Measurements from ENCODE around the gene PPFIA4.

The PPFIA4 gene

GRCh38 chr1:203037509-203038190, 11.4 kb downstream of the PPFIA4 start:
- no peaks in the 10 kb centered on the region for H3K27me3 ChIP-seq (ENCODE audit: control insufficient read depth, insufficient read depth, low read length)
- no peaks in the 10 kb centered on the region for H3K36me3 ChIP-seq (ENCODE audit: control insufficient read depth, insufficient read depth, low read length)
- H3K4me1 ChIP-seq (ENCODE audit: control insufficient read depth, insufficient read depth, low read length): peaks cover 13% of the 10 kb centered on the region
- H3K4me3 ChIP-seq (ENCODE audit: low read length): no peak overlapping the region
- H3K9ac ChIP-seq (ENCODE audit: low read length): no peak overlapping the region
- peak overlapping the region; percentile 58 for H3K27ac ChIP-seq (ENCODE audit: low read depth, low read length)

DNA sequence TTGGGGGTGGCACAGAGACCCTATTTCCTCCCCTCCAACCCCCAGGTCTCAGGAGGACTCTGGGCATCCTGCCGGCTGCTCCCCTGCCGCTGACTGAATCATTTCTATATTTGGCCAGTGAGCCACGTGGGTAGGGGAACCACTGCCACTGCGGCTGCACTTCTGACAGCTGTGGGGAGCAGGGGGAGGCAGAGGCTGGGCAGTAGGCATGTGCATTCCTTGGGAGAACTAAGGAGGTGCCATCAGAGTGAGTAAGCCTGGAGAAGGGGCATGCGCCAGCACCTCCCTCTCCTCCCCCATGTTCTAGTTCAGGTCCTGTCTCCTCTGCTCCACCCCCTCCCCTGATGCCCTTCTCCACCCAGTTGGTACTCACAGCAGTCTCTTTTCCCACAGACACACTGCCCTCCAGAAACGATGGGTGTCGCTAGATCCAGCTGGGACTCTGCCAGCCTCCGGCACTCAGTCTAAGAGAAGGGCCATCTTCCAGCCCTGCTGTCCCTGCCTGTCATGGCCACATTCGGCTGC, 12.0 kb downstream of the PPFIA4 start:
- H3K27me3 ChIP-seq (ENCODE audit: control insufficient read depth, insufficient read depth, low read length): no peaks in the 10 kb centered on the region
- H3K4me1 ChIP-seq (ENCODE audit: control insufficient read depth, insufficient read depth, low read length): peaks cover 13% of the 10 kb centered on the region
- H3K9ac ChIP-seq (ENCODE audit: low read length): no peak overlapping the region
- H3K4me3 ChIP-seq (ENCODE audit: low read length): no peak overlapping the region
- no peaks in the 10 kb centered on the region for H3K36me3 ChIP-seq (ENCODE audit: control insufficient read depth, insufficient read depth, low read length)
- peak overlapping the region; percentile 58 for H3K27ac ChIP-seq (ENCODE audit: low read depth, low read length)

DNA sequence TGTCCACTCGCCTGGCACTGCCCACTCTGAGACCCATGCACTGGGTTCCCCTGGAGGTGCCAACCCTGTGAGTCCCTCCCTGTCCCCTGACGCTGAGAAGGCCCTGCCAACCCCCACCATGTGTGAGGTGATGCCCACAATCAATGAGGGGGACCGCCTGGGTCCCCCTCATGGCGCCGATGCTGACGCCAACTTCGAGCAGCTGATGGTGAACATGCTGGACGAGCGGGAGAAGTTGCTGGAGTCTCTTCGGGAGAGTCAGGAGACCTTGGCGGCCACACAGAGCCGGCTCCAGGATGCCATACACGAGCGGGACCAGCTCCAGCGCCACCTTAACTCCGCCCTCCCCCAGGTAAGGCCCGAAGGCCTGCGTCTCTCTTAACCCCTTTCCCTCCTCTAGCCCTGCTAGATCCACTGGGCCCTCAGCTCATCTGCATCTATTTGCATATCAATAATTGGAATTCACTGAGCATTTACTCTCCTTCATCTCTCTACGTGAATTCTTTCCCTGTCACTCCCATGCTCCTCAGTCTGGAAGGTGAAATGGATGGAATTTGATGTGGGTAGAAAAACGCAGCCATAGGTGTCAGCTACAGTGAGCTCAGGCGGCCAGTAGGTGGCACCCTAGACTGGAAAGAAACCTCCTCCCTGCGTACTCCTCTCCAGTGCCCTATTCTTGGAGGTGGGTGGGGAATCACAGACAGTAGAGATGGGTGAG, 12.8 kb downstream of the PPFIA4 start:
- Histone ChIP-seq H3K9ac (ENCODE audit: low read length) (no peak overlapping the region), H3K4me3 (ENCODE audit: low read length) (no peak overlapping the region), H3K36me3 (ENCODE audit: control insufficient read depth, insufficient read depth, low read length) (no peaks in the 10 kb centered on the region), H3K27ac (ENCODE audit: low read depth, low read length) (peak overlapping the region; percentile 27), H3K27me3 (ENCODE audit: control insufficient read depth, insufficient read depth, low read length) (no peaks in the 10 kb centered on the region), H3K4me1 (ENCODE audit: control insufficient read depth, insufficient read depth, low read length) (peaks cover 13% of the 10 kb centered on the region)

GRCh38 chr1:203039609-203040512, 13.6 kb downstream of the PPFIA4 start:
- Histone ChIP-seq H3K4me3 (ENCODE audit: low read length) (no peak overlapping the region), H3K36me3 (ENCODE audit: control insufficient read depth, insufficient read depth, low read length) (no peaks in the 10 kb centered on the region), H3K27me3 (ENCODE audit: control insufficient read depth, insufficient read depth, low read length) (no peaks in the 10 kb centered on the region), H3K9ac (ENCODE audit: low read length) (no peak overlapping the region), H3K4me1 (ENCODE audit: control insufficient read depth, insufficient read depth, low read length) (peaks cover 13% of the 10 kb centered on the region), H3K27ac (ENCODE audit: low read depth, low read length) (no peak overlapping the region)

- no peak overlapping the region for H3K9ac ChIP-seq (ENCODE audit: low read length)
- H3K4me3 ChIP-seq (ENCODE audit: low read length): no peak overlapping the region
- H3K4me1 ChIP-seq (ENCODE audit: control insufficient read depth, insufficient read depth, low read length): peaks cover 13% of the 10 kb centered on the region
- H3K36me3 ChIP-seq (ENCODE audit: control insufficient read depth, insufficient read depth, low read length): no peaks in the 10 kb centered on the region
- H3K27me3 ChIP-seq (ENCODE audit: control insufficient read depth, insufficient read depth, low read length): no peaks in the 10 kb centered on the region
- H3K27ac ChIP-seq (ENCODE audit: low read depth, low read length): no peak overlapping the region
Measured at GRCh38 chr1:203040513-203041275, 14.4 kb downstream of the PPFIA4 start.

DNA sequence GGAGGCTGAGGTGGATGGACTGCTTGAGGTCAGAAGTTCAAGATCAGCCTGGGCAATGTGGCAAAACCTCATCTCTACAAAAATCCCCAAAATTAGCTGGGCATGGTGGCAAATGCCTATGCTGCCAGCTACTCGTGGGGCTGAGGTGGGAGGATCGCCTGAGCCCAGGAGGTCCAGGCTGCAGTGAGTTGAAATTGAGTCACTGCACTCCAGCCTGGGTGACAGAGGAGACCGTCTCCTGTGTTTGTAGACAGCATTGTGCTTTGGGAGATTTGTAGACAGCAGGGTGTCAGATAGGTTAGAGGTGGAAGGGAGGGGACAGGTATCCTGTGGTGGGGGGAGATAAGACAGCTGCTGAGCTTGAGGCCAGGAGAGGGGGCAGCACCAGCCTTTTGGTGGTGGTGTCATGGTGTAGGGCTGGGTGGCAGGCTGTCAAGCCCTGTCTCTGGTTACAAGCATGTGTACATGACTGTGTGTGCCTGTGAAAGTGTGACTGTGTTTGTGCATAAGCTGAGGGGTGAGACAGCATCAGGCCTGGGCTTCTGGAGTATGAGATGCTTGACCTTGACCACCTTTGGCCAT, 15.2 kb downstream of the PPFIA4 start:
- Histone ChIP-seq H3K36me3 (ENCODE audit: control insufficient read depth, insufficient read depth, low read length) (no peaks in the 10 kb centered on the region), H3K4me3 (ENCODE audit: low read length) (no peak overlapping the region), H3K4me1 (ENCODE audit: control insufficient read depth, insufficient read depth, low read length) (peaks cover 16% of the 10 kb centered on the region), H3K27ac (ENCODE audit: low read depth, low read length) (no peak overlapping the region), H3K27me3 (ENCODE audit: control insufficient read depth, insufficient read depth, low read length) (no peaks in the 10 kb centered on the region), H3K9ac (ENCODE audit: low read length) (no peak overlapping the region)

DNA sequence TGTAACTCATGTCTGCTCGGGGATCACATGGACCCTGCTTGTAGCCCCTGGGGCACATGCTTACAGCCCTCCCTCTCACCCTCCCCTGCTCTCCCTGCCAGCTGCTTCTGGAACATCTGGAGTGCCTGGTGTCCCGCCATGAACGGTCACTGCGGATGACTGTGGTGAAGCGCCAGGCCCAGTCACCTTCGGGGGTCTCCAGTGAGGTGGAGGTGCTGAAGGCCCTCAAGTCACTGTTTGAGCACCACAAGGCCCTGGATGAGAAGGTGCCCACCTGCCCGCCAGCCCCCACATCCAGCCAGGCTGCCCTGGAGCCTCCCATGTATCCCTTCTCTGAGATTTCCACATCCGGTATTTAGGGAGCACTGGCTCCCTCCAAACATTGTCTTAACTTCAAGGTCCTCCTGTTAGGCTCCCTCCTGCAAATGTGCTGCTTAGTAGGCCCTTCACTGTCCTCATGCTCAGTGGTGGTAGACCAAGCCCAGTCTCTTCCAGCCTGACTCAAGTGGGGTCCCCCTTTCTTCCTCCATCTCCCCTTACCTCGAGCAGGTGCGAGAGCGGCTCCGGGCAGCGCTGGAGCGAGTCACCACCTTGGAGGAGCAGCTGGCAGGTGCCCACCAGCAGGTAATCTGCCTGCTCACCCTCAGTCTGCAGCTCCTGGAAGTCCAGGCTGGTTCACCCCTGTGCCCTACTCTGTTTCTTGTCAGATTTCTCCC, 17.7 kb downstream of the PPFIA4 start:
- Histone ChIP-seq H3K27me3 (ENCODE audit: control insufficient read depth, insufficient read depth, low read length) (no peaks in the 10 kb centered on the region), H3K4me1 (ENCODE audit: control insufficient read depth, insufficient read depth, low read length) (peaks cover 7% of the 10 kb centered on the region), H3K4me3 (ENCODE audit: low read length) (no peak overlapping the region), H3K9ac (ENCODE audit: low read length) (no peak overlapping the region), H3K27ac (ENCODE audit: low read depth, low read length) (no peak overlapping the region), H3K36me3 (ENCODE audit: control insufficient read depth, insufficient read depth, low read length) (no peaks in the 10 kb centered on the region)

- no peaks in the 10 kb centered on the region for H3K36me3 ChIP-seq (ENCODE audit: control insufficient read depth, insufficient read depth, low read length)
Measured at GRCh38 chr1:203044546-203045250, 18.4 kb downstream of the PPFIA4 start.

GRCh38 chr1:203045336-203045735, 19.0 kb downstream of the PPFIA4 start:
- H3K9ac ChIP-seq (ENCODE audit: low read length): no peak overlapping the region
- H3K4me1 ChIP-seq (ENCODE audit: control insufficient read depth, insufficient read depth, low read length): peaks cover 7% of the 10 kb centered on the region
- H3K27ac ChIP-seq (ENCODE audit: low read depth, low read length): no peak overlapping the region
- no peak overlapping the region for H3K4me3 ChIP-seq (ENCODE audit: low read length)
- H3K27me3 ChIP-seq (ENCODE audit: control insufficient read depth, insufficient read depth, low read length): no peaks in the 10 kb centered on the region
- H3K36me3 ChIP-seq (ENCODE audit: control insufficient read depth, insufficient read depth, low read length): no peaks in the 10 kb centered on the region

More at GRCh38 chr1:203044546-203045250, 18.4 kb downstream of the PPFIA4 start:
- no peaks in the 10 kb centered on the region for H3K27me3 ChIP-seq (ENCODE audit: control insufficient read depth, insufficient read depth, low read length)
- H3K9ac ChIP-seq (ENCODE audit: low read length): no peak overlapping the region
- no peak overlapping the region for H3K4me3 ChIP-seq (ENCODE audit: low read length)
- no peak overlapping the region for H3K27ac ChIP-seq (ENCODE audit: low read depth, low read length)
- peaks cover 7% of the 10 kb centered on the region for H3K4me1 ChIP-seq (ENCODE audit: control insufficient read depth, insufficient read depth, low read length)

GRCh38 chr1:203045821-203046594, 19.7 kb downstream of the PPFIA4 start:
- no peak overlapping the region for H3K4me3 ChIP-seq (ENCODE audit: low read length)

More at GRCh38 chr1:203045821-203046594, 19.7 kb downstream of the PPFIA4 start:
- H3K27me3 ChIP-seq (ENCODE audit: control insufficient read depth, insufficient read depth, low read length): no peaks in the 10 kb centered on the region
- H3K27ac ChIP-seq (ENCODE audit: low read depth, low read length): no peak overlapping the region
- peaks cover 7% of the 10 kb centered on the region for H3K4me1 ChIP-seq (ENCODE audit: control insufficient read depth, insufficient read depth, low read length)
- H3K9ac ChIP-seq (ENCODE audit: low read length): no peak overlapping the region
- H3K36me3 ChIP-seq (ENCODE audit: control insufficient read depth, insufficient read depth, low read length): no peaks in the 10 kb centered on the region
